GM12891 (cell line): Measurements from ENCODE around the gene ZNF488.

Experiments
- DNase-seq: peaks from one replicate; pipeline ENCODE4 v3.0.0; 2011; ENCODE audit warnings: low spot score; ENCODE audit not compliant: insufficient read length
- FAIRE-seq: peaks from 2 replicates; lab custom pipeline; 2011; peaks lifted over from hg19 to GRCh38; lab: Jason Lieb, UNC
- PAX5 ChIP-seq: IDR thresholded peaks from 2 replicates; pipeline ENCODE4 v1.6.1; 2011; ENCODE audit warnings: low read length, moderate library complexity, mild to moderate bottlenecking; ENCODE audit not compliant: insufficient read depth, severe bottlenecking
- POLR2A ChIP-seq: IDR thresholded peaks from 2 replicates; pipeline ENCODE4 v1.6.1; 2011; ENCODE audit warnings: low read depth, low read length, control low read depth
- POLR2AphosphoS5 ChIP-seq: IDR thresholded peaks from 2 replicates; pipeline ENCODE4 v1.6.1; 2011; ENCODE audit warnings: low read depth, low read length, control low read depth
- POU2F2 ChIP-seq: IDR thresholded peaks from 2 replicates; pipeline ENCODE4 v1.6.1; 2011; ENCODE audit warnings: low read depth, mild to moderate bottlenecking, control low read depth, low read length, moderate library complexity
- SPI1 ChIP-seq: IDR thresholded peaks from 2 replicates; pipeline ENCODE4 v1.6.1; 2011; ENCODE audit warnings: low read depth, low read length, control low read depth
- TAF1 ChIP-seq: IDR thresholded peaks from 2 replicates; pipeline ENCODE4 v1.6.1; 2011; ENCODE audit warnings: low read depth, low read length, control low read depth

The ZNF488 gene

DNA sequence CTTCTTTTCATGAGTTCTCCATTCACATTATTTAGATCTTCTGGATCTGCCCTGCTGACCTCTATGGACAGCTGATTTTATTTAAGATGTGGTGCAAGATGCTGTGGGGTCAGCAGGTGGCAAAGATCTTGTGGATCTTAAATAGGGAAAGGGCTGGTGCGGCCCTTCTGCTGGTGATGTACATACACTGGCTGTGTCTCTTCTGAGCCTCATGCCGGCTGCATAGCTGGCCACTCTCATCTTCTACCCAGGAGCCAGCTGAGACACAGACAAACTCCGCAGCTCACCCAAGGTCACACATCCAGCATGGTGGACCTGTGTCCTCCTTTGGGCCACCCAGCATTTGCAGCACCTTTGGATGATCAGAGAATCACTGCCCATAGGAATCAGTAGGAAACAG lies 26.2 kb downstream of the ZNF488 start:
- no peak for TF ChIP-seq SPI1
- TF ChIP-seq POU2F2: no peak
- no peak for TF ChIP-seq POLR2A
- no peak for TF ChIP-seq POLR2AphosphoS5
- TF ChIP-seq TAF1: no peak
- no peak for TF ChIP-seq PAX5
- DNase-seq: no peak
- FAIRE-seq: no peak

DNA sequence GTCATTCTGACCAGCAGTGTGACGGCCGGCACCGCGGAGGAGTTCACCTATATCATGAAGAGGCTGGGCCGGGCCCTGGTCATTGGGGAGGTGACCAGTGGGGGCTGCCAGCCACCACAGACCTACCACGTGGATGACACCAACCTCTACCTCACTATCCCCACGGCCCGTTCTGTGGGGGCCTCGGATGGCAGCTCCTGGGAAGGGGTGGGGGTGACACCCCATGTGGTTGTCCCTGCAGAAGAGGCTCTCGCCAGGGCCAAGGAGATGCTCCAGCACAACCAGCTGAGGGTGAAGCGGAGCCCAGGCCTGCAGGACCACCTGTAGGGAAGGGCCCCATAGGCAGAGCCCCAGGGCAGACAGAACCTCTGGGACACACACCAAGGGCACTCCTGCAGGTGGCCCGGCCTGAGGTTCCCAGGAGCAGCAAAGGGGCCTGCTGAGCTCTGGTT lies 26.9 kb downstream of the ZNF488 start:
- no peak for DNase-seq
- FAIRE-seq: no peak
- no peak for TF ChIP-seq PAX5
- no peak for TF ChIP-seq SPI1
- TF ChIP-seq POLR2A: no peak
- no peak for TF ChIP-seq POLR2AphosphoS5
- no peak for TF ChIP-seq POU2F2
- no peak for TF ChIP-seq TAF1

DNA sequence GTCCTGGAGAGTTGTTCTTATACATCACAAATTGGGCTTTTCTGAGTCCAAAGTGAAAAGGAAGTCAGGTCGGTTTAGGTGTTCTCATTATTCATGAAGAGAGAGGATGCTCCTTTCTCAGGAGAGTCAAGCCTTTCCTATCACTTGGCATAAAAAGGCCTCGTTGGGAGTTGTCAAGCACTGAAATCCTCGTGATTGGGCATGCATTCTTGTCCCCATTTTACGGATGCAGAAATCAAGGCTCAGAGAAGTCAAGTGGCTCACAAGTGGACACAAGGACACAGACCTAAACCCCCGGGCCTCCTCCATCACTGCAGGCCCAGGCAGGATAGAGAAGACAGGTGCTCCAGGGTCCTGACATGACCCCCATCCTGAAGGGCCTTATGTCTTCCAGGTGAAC lies 27.4 kb downstream of the ZNF488 start:
- DNase-seq (no peak), FAIRE-seq (no peak)
- TF ChIP-seq SPI1 (no peak), POLR2AphosphoS5 (no peak), POLR2A (no peak), POU2F2 (no peak), TAF1 (no peak), PAX5 (no peak)

DNA sequence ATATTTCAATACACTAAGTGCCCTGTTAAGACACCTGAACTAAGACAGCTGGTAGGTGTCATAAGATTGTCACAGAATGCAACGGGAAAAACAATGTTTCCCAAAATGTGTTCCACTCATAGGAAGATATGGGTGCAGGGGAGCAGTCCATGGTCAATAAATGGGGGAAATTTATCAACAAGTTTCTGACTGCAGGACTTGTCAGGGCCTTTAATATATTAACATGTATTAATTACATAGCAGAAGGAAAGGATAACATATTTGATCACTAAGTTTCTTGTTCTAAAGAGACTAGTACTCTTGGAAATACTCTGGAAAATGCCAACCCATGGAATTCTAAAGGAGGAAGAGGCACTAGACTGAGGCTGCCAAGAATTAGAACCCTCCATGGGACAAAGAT lies 29.2 kb downstream of the ZNF488 start:
- DNase-seq (no peak), FAIRE-seq (no peak)
- TF ChIP-seq PAX5: no peak
- no peak for TF ChIP-seq POLR2AphosphoS5
- TF ChIP-seq SPI1: no peak
- TF ChIP-seq TAF1: no peak
- no peak for TF ChIP-seq POLR2A
- no peak for TF ChIP-seq POU2F2

DNA sequence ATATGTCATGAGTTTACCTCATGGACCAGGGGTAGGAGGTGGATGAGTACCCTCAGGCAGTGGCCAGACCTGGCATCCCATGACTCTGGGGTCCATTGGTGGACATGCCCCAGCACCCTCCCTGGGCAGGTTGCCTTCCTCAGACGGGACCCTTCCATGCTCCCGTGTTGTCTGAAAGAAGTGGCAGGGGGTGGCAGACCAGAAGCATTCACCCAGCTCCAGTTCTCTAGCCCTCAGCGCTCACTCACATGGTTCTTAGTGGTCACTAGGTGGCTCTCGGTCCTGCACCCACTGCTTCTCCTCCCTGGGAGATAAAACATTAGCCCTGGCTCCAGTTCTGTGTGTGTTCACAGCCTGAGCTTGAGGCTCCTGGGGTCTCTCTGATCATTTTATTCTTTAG lies 29.9 kb downstream of the ZNF488 start:
- DNase-seq (no peak), FAIRE-seq (no peak)

DNA sequence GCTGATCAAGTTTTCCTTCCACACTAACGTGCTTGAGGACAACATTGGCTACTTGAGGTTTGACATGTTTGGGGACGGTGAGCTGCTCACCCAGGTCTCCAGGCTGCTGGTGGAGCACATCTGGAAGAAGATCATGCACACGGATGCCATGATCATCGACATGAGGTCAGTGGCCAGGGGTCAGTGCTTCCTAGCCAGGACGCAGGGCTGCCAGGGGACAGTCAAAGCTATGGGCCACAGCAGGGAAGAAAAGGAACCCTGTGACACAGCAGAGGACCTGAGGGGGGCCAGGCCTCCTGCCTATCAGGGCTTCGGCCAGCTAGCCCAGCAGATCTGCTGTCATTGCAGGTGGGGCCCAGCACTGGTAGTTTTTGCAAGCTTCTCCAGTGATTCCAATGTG lies 30.7 kb downstream of the ZNF488 start:
- no peak for TF ChIP-seq POU2F2
- TF ChIP-seq TAF1: no peak
- no peak for TF ChIP-seq POLR2A
- no peak for TF ChIP-seq PAX5
- no peak for TF ChIP-seq POLR2AphosphoS5
- no peak for TF ChIP-seq SPI1
- FAIRE-seq (no peak), DNase-seq (no peak)

More for the DNA sequence above, 29.9 kb downstream of the ZNF488 start:
- TF ChIP-seq SPI1 (no peak), PAX5 (no peak), POLR2AphosphoS5 (no peak), POU2F2 (no peak), POLR2A (no peak), TAF1 (no peak)

DNA sequence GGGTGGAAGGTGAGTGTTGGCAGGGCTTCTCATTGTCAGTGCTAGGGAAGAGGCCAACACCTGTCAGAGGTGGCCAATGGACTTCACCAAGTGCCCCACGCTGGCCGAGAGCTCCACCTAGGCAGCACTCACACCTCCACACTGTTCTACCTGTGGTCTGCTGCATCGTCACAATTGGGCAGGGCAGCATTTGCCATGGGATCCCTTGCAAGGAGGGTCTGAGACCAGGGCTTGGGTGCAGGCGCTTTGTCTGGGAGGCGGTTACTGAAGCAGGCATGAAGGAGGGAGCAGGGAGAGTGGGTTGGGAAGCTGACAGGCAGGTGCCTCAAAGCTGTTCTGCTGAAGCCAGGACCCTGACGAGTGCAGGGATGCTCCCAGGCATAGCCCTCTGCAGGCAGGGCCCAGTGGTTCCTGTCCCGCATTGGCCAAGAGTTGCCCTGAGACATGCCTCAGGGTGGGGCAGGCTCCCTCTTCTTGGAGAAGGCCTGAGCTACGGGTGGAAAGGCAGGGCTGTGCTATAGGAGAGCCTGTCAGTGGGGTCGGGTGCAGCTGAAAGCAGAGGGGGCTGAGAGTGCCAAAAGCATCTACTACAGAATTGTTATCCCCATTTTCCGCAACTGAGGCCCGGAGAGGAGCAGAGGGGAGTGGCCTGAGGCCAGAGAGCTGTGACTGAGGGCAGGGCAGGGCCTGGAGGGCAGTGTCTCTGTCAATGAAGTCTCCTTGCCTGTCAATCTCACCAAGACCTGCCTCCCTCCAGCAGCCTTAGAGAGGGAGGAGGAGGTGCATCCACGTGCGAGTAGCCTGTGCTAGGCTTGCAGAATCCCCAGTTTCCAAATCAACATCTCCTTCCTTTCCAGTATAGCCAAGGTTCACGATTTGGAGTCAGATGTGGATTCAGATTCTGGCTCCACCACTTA lies 31.9 kb downstream of the ZNF488 start:
- no peak for TF ChIP-seq POU2F2
- TF ChIP-seq TAF1: no peak
- FAIRE-seq: no peak

DNA sequence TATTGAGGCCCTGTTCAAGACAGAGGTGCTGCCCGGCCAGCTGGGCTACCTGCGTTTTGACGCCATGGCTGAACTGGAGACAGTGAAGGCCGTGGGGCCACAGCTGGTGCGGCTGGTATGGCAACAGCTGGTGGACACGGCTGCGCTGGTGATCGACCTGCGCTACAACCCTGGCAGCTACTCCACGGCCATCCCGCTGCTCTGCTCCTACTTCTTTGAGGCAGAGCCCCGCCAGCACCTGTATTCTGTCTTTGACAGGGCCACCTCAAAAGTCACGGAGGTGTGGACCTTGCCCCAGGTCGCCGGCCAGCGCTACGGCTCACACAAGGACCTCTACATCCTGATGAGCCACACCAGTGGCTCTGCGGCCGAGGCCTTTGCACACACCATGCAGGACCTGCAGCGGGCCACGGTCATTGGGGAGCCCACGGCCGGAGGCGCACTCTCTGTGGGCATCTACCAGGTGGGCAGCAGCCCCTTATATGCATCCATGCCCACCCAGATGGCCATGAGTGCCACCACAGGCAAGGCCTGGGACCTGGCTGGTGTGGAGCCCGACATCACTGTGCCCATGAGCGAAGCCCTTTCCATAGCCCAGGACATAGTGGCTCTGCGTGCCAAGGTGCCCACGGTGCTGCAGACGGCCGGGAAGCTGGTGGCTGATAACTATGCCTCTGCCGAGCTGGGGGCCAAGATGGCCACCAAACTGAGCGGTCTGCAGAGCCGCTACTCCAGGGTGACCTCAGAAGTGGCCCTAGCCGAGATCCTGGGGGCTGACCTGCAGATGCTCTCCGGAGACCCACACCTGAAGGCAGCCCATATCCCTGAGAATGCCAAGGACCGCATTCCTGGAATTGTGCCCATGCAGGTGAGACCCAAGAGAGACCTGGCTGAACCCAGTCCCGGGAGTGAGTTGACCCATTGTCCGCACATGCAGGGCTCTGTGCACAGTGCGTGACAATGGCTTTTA lies 33.1 kb downstream of the ZNF488 start:
- TF ChIP-seq POLR2A (no peak), POU2F2 (no peak), POLR2AphosphoS5 (no peak), TAF1 (no peak), PAX5 (no peak), SPI1 (no peak)
- DNase-seq (no peak), FAIRE-seq (no peak)

More for the DNA sequence above, 31.9 kb downstream of the ZNF488 start:
- DNase-seq: no peak
